ENCODE measurements around the gene IPO11.

DNA sequence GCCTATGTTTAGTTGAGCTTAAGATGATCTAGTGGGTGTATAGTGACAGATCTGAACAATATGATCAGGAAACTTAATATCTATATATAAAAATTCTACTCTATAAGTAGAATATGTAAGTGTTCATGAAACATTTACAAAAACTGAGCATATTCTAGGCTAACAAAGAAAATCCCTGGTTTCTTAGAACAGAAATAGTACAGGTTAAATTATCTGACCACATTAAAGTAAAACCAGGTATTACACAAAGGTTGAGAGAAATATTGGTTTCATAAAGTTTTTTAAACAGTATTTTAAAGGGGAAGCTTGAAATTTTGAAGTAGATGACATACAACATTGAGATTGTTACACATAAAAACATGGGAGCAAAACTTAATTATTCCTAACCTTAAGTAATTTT lies 205.4 kb downstream of the IPO11 start:
- TF ChIP-seq, protein P1, sequence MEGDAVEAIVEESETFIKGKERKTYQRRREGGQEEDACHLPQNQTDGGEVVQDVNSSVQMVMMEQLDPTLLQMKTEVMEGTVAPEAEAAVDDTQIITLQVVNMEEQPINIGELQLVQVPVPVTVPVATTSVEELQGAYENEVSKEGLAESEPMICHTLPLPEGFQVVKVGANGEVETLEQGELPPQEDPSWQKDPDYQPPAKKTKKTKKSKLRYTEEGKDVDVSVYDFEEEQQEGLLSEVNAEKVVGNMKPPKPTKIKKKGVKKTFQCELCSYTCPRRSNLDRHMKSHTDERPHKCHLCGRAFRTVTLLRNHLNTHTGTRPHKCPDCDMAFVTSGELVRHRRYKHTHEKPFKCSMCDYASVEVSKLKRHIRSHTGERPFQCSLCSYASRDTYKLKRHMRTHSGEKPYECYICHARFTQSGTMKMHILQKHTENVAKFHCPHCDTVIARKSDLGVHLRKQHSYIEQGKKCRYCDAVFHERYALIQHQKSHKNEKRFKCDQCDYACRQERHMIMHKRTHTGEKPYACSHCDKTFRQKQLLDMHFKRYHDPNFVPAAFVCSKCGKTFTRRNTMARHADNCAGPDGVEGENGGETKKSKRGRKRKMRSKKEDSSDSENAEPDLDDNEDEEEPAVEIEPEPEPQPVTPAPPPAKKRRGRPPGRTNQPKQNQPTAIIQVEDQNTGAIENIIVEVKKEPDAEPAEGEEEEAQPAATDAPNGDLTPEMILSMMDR (IDR thresholded peaks at IDR 0.05; ENCODE audit: low read length) = no peak
- TF ChIP-seq EZH2 (IDR thresholded peaks at IDR 0.05; ENCODE audit: borderline replicate concordance, low read length) = no peak

Data from OCI-LY1 (cell line).